ENCODE results near the gene ABLIM2. TPM values are rescaled to one million over a fixed set of nuclear protein-coding genes. Genes with fewer than 3 reads are reported as not detected.

Gene ABLIM2
- total RNA-seq, 1 experiment from 2014 or later, result 1.0 TPM

DNA sequence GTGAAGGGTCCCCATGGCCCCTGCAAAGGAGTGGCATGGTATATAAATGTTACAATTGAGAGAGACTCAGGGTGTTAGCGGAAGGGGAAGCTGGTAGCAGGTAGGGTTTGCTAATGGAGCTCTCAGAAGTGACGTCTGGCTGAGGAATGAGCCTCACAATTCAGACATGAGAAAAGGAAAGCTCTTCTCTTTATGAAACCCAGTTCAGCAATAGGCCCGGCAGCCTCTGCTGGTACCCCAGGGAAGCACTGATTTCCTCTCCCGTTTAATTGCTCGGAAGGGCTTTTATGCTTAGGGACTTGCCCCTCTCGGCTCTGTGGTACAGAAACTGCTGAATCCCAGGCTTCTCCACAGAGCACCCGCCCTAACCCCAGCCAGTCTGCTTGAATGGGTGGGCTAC lies 199.5 kb downstream of the ABLIM2 start:
- H3K27ac Mint-ChIP-seq, result peak overlapping the region in 2 of 3 experiments; percentile 24 to 92; a peak in 3 of 7 replicates
- no peaks in the 10 kb centered on the region; the same call in 1 of the 2 replicates for H3K27me3 ChIP-seq (ENCODE audit: insufficient read depth, low read length)

More for the DNA sequence above, 199.5 kb downstream of the ABLIM2 start:
- no peak overlapping the region for H2BK5ac ChIP-seq (ENCODE audit: insufficient read length, low read length)
- H3K79me1 ChIP-seq (ENCODE audit: insufficient read depth, low read depth, low read length, poor library complexity, severe bottlenecking), result no peaks in the 10 kb centered on the region
- no peak overlapping the region for H3K27ac ChIP-seq (ENCODE audit: insufficient read length, low read depth, low read length)
- Mint-ChIP-seq H3K27me3 (ENCODE audit: low read depth) (no peaks in the 10 kb centered on the region; the same call in 1 of the 2 replicates), H3K36me3 (ENCODE audit: insufficient read depth in 1 of 3, low read depth in 3 of 3) (no peaks in the 10 kb centered on the region), H3K4me1 (peaks cover 23 to 31% of the 10 kb centered on the region in 2 experiments), H3K4me3 (no peak overlapping the region), H3K9me3 (no peaks in the 10 kb centered on the region; a peak in 1 of 5 replicates)
- H2AK5ac ChIP-seq (ENCODE audit: insufficient read length, low read length), result no peak overlapping the region
- TF ChIP-seq, protein P1, sequence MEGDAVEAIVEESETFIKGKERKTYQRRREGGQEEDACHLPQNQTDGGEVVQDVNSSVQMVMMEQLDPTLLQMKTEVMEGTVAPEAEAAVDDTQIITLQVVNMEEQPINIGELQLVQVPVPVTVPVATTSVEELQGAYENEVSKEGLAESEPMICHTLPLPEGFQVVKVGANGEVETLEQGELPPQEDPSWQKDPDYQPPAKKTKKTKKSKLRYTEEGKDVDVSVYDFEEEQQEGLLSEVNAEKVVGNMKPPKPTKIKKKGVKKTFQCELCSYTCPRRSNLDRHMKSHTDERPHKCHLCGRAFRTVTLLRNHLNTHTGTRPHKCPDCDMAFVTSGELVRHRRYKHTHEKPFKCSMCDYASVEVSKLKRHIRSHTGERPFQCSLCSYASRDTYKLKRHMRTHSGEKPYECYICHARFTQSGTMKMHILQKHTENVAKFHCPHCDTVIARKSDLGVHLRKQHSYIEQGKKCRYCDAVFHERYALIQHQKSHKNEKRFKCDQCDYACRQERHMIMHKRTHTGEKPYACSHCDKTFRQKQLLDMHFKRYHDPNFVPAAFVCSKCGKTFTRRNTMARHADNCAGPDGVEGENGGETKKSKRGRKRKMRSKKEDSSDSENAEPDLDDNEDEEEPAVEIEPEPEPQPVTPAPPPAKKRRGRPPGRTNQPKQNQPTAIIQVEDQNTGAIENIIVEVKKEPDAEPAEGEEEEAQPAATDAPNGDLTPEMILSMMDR (conservative IDR thresholded peaks at IDR 0.05), result no peak
- H4K8ac ChIP-seq (replicated peaks; ENCODE audit: insufficient read length, low read depth, low read length), result no peak overlapping the region
- H2BK15ac ChIP-seq (ENCODE audit: low read depth, low read length), result no peak overlapping the region
- no peak overlapping the region for H3K4me2 ChIP-seq (ENCODE audit: insufficient read depth, insufficient read length, low read length)
- H3K18ac ChIP-seq (ENCODE audit: insufficient read length, low read depth, low read length), result no peak overlapping the region
- no peak overlapping the region for H4K5ac ChIP-seq (ENCODE audit: insufficient read length, low read depth, low read length)
- H3T11ph ChIP-seq (ENCODE audit: low read length), result no peak overlapping the region
- H3K4me1 ChIP-seq (ENCODE audit: insufficient read depth, low read length), result peaks cover 2% of the 10 kb centered on the region; the same call in 1 of the 2 replicates
- no peak overlapping the region for H2BK120ac ChIP-seq (ENCODE audit: low read depth, low read length, poor library complexity, severe bottlenecking)
- no peaks in the 10 kb centered on the region for H3K79me2 ChIP-seq (ENCODE audit: insufficient read depth, low read length)
- no peak overlapping the region for H3K14ac ChIP-seq (ENCODE audit: insufficient read depth, low read length)
- no peak for DNase-seq
- no peaks in the 10 kb centered on the region for H3K9me3 ChIP-seq (ENCODE audit: control insufficient read depth, low read depth, low read length)
- no CpG with 5 or more reads among the region's 7 CpGs for WGBS (ENCODE audit: extremely low coverage, insufficient read length, low lambda C conversion rate)
- H3K23me2 ChIP-seq (ENCODE audit: insufficient read length, low read depth, low read length, poor library complexity, severe bottlenecking), result peaks cover 2% of the 10 kb centered on the region
- H4K91ac ChIP-seq (ENCODE audit: insufficient read length, low read depth, low read length), result no peak overlapping the region
- H3K56ac ChIP-seq (ENCODE audit: insufficient read length, low read depth, low read length), result no peak overlapping the region
- H3K4ac ChIP-seq (ENCODE audit: low read depth, low read length), result no peak overlapping the region
- no peaks in the 10 kb centered on the region for H4K20me1 ChIP-seq (ENCODE audit: control insufficient read depth, insufficient read depth, insufficient read length)
- no peak overlapping the region for H3K23ac ChIP-seq (ENCODE audit: insufficient read length, low read depth, low read length)
- no peak overlapping the region for H2AFZ ChIP-seq (ENCODE audit: low read length)
- no peak overlapping the region for H3K9ac ChIP-seq (ENCODE audit: extremely low read depth, insufficient read length, low read length)
- H2BK12ac ChIP-seq (ENCODE audit: insufficient read length, low read depth, low read length), result no peak overlapping the region
- H2BK20ac ChIP-seq (ENCODE audit: low read depth, low read length, poor library complexity, severe bottlenecking), result no peak overlapping the region
